MCF 10A (cell line): ENCODE measurements around the gene CLCF1. TPM values are rescaled to one million over a fixed set of nuclear protein-coding genes. Genes with fewer than 3 reads are reported as not detected.

Experiments used
- BruUV-seq: library from RNA; stranded (reverse); fragments of 400-500 nt; replicated peaks from 2 replicates; lab custom pipeline; 2021; lab: Mats Ljungman, UMichigan
- CTCF ChIA-PET: fragments of 300-600 bp; sonication (Branson Sonifier 250); formaldehyde crosslinking; extraction: SDS; loops from one replicate; lab custom pipeline; 2021; ENCODE audit warnings: antibody characterized with exemption, inconsistent platforms; lab: Yijun Ruan, JAX
- POLR2A ChIA-PET: fragments of 300-600, 350-650 bp; sonication (Branson Sonifier 250); formaldehyde crosslinking; extraction: SDS; loops from one replicate; lab custom pipeline; 2020; ENCODE audit warnings: antibody characterized with exemption, inconsistent platforms; lab: Yijun Ruan, JAX
- DNase-seq: peaks from one replicate; pipeline ENCODE4 v3.0.0-alpha.2; 2018; ENCODE audit not compliant: unreplicated experiment
- H3K27ac Mint-ChIP-seq: one replicate; pipeline ENCODE4 v1.8.0; 2022; ENCODE audit warnings: mild to moderate bottlenecking, low read depth, mixed read lengths; ENCODE audit not compliant: unreplicated experiment
- H3K27me3 Mint-ChIP-seq: one replicate; pipeline ENCODE4 v1.8.0; 2022; ENCODE audit warnings: mixed read lengths; ENCODE audit not compliant: insufficient read depth, unreplicated experiment
- H3K36me3 Mint-ChIP-seq: one replicate; pipeline ENCODE4 v1.8.0; 2022; ENCODE audit warnings: mild to moderate bottlenecking, moderate library complexity, mixed read lengths; ENCODE audit not compliant: insufficient read depth, unreplicated experiment
- H3K4me1 Mint-ChIP-seq: one replicate; pipeline ENCODE4 v1.8.0; 2022; ENCODE audit warnings: mixed read lengths; ENCODE audit not compliant: insufficient read depth, unreplicated experiment
- H3K4me3 Mint-ChIP-seq: one replicate; pipeline ENCODE4 v1.8.0; 2022; ENCODE audit warnings: mild to moderate bottlenecking, moderate library complexity, mixed read lengths; ENCODE audit not compliant: unreplicated experiment
- H3K9me3 Mint-ChIP-seq: one replicate; pipeline ENCODE4 v1.8.0; 2022; ENCODE audit warnings: mixed read lengths; ENCODE audit not compliant: unreplicated experiment
- intact Hi-C: fragments of 100-400 bp; cut with micrococcal nuclease; formaldehyde crosslinking; loops from 2 replicates; pipeline ENCODE4 v1.14.1; 2022
- total RNA-seq: library from RNA; stranded (reverse); gene quantifications from 2 replicates; pipeline ENCODE4 v1.2.3, GENCODE V29; 2022
- TF ChIP-seq, protein P1 (sequence below): fragments of 200-600 bp; IDR thresholded peaks from one replicate; pipeline ENCODE4 v1.8.0; 2022; ENCODE audit warnings: antibody characterized with exemption, mild to moderate bottlenecking; ENCODE audit not compliant: unreplicated experiment

The CLCF1 gene
- total RNA-seq, 1 experiment from 2014 or later, result 5.8 TPM

DNA sequence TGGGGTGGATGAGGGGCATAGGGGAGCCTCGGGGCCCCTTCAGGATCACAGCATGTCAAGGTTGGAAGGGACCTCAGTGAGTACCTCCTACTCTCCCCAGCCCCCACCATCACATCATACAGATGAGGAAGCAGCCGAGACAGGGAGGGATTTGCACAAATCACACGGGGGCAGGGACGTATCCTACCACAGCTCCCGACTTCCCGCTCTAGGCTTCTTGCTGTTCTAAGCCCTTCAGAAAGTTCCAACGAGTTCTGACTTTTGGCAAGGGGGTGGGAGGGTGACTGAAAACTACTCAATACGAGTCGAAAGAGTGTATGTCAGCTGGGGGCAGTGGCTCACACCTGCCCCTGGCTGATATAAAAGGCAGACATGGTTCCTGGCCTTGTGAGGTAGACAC lies 13.7 kb upstream of the CLCF1 start:
- TF ChIP-seq, protein P1, sequence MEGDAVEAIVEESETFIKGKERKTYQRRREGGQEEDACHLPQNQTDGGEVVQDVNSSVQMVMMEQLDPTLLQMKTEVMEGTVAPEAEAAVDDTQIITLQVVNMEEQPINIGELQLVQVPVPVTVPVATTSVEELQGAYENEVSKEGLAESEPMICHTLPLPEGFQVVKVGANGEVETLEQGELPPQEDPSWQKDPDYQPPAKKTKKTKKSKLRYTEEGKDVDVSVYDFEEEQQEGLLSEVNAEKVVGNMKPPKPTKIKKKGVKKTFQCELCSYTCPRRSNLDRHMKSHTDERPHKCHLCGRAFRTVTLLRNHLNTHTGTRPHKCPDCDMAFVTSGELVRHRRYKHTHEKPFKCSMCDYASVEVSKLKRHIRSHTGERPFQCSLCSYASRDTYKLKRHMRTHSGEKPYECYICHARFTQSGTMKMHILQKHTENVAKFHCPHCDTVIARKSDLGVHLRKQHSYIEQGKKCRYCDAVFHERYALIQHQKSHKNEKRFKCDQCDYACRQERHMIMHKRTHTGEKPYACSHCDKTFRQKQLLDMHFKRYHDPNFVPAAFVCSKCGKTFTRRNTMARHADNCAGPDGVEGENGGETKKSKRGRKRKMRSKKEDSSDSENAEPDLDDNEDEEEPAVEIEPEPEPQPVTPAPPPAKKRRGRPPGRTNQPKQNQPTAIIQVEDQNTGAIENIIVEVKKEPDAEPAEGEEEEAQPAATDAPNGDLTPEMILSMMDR, result no peak
- H3K4me3 Mint-ChIP-seq, result no peak overlapping the region
- DNase-seq, result no peak
- no peaks in the 10 kb centered on the region for H3K27me3 Mint-ChIP-seq
- POLR2A ChIA-PET, result interaction anchor here (1.1 to 8.9 kb wide), 4 partner anchors 11 to 41 kb away, joined by 3 to 144 read pairs (median 6); partner anchors contain the start of genes POLD4 and PPP1CA
- peaks cover 8% of the 10 kb centered on the region for H3K36me3 Mint-ChIP-seq
- intact Hi-C loops, result no loop called here
- no TSS peak for BruUV-seq
- H3K27ac Mint-ChIP-seq, result no peak overlapping the region
- H3K4me1 Mint-ChIP-seq, result peaks cover 28% of the 10 kb centered on the region
- H3K9me3 Mint-ChIP-seq, result no peaks in the 10 kb centered on the region
- CTCF ChIA-PET, result interaction anchor here (0.6 to 19.3 kb wide), 5 partner anchors 14 to 311 kb away, joined by 3 to 659 read pairs (median 5); partner anchors contain the start of genes POLD4 and PPP1CA

DNA sequence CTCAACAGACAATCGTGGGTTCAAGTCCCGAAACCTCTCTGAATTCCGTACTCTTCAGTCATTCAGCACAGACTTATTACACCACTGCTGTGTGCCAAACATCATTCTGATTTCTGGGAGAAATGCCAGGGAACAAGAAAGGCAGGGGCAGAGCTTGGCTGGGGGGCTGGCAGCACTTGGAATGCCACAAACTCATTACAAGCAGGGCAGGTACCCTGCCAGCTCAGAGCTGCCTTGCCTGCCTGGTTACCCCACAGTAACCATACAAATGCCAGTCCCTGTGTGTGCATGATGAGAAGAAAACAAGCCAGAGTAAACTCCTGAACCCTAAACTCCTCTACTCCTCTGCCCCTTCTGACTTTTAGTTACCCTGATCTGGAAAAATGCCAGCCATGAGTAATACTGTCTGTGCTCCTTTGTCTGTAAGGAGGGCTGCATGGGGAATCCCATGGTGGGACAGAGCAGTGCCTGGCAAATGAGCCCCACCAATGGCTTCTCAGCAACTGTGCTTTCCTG lies 11.5 kb upstream of the CLCF1 start:
- Mint-ChIP-seq H3K36me3 (peaks cover 17% of the 10 kb centered on the region), H3K9me3 (no peaks in the 10 kb centered on the region), H3K27ac (no peak overlapping the region), H3K4me1 (peaks cover 35% of the 10 kb centered on the region), H3K27me3 (no peaks in the 10 kb centered on the region), H3K4me3 (no peak overlapping the region)
- POLR2A ChIA-PET, result interaction anchor here (1.2 to 8.9 kb wide), 2 partner anchors 11 to 30 kb away, joined by 3 to 144 read pairs; partner anchors contain the start of genes CLCF1 and POLD4
- CTCF ChIA-PET, result interaction anchor here (0.7 to 19.3 kb wide), 4 partner anchors 13 to 175 kb away, joined by 3 to 659 read pairs (median 4); partner anchors contain the start of gene POLD4
- TF ChIP-seq, protein P1, result no peak
- BruUV-seq, result no TSS peak
- intact Hi-C loops, result loop anchor here (5.0 kb wide), 1 partner anchor 38 kb away; no protein-coding TSS in a partner anchor
- peak; percentile 87 for DNase-seq

DNA sequence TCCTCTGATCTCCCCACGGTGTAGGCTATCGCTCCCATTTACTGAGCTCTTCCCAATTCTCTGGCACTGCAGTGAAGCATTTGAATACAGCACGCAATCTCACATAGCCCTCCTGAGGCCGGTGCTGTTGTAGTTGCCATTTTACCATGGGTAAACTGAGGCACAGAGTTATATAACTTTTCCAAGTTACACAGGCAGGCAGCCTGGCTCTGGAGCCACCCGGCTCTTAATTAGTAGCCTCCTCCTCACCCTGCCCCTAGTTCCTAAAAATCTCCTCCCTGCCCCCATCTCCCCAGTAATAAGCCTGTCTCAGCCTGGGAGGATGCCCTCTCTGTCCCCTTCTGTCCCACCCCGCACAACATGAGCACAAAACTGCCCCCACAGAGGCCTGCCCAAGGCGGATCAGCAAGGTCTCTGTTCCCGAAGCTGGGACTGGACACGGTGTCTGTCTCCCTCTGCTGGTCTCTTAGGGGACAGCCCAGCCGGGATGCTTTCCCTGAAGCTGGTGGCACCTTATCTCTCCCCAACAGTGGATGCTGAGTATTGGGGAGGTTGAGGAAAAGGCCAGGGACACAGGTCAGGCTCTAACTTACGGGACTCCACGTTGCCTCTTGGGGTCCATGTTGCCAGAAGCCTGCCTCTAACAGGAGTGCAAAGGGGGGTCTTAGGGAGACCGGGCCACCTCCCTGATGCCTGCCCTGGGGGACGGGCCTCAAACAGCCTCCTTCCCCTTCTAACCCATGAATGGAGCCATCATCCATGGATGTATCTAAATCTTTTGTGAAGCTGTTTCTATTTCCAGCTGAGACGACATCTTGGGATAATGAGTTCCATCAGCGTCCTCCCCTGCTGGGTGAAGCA lies 9.1 kb upstream of the CLCF1 start:
- Mint-ChIP-seq H3K4me3 (no peak overlapping the region), H3K36me3 (peaks cover 24% of the 10 kb centered on the region), H3K4me1 (peaks cover 41% of the 10 kb centered on the region), H3K9me3 (no peaks in the 10 kb centered on the region), H3K27me3 (no peaks in the 10 kb centered on the region), H3K27ac (peak overlapping the region; percentile 6)
- no TSS peak for BruUV-seq
- peak; percentile 83 for DNase-seq
- ChIA-PET POLR2A (interaction anchor here (0.6 to 8.9 kb wide), 10 partner anchors 9 to 207 kb away, joined by 3 to 144 read pairs (median 4); partner anchors contain the start of genes CLCF1, POLD4 and RAD9A), CTCF (interaction anchor here (0.5 to 19.3 kb wide), 28 partner anchors 8 to 765 kb away, joined by 3 to 659 read pairs (median 4); partner anchors contain the start of genes GRK2, POLD4 and RAD9A)
- intact Hi-C loops, result loop anchor here (1.0 to 5.0 kb wide), 5 partner anchors 25 to 330 kb away; no protein-coding TSS in a partner anchor
- TF ChIP-seq, protein P1, result peak; percentile 97
